ENCODE measurements around the gene TSHZ2.

The TSHZ2 gene

DNA sequence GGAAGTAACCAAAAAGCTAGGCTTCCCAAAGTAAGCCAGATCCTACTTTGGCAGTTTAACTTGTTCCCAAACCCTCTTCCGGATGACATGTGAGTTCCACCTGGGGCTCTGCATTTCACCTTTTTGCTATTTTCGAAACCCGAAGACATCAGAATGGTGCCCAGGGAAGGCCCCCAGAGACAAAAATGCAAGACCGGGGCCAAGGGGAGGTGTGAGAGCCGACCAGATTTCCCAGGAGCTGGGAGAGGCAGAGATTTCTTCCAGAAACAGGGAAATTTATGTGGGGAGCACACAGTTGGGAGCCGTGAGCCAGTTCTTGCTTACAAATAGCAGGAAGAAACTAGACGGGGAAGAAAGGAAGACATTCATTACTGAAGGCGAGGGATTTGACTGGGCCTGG, 411.8 kb downstream of the TSHZ2 start:
- no peak for DNase-seq (ENCODE audit: low spot score)

- DNase-seq (ENCODE audit: low spot score) = no peak
Observed at GRCh38 chr20:53384392-53384791, 412.2 kb downstream of the TSHZ2 start.

- DNase-seq (ENCODE audit: low spot score) = no peak
Observed at GRCh38 chr20:53385941-53386767, 414.0 kb downstream of the TSHZ2 start.

DNA sequence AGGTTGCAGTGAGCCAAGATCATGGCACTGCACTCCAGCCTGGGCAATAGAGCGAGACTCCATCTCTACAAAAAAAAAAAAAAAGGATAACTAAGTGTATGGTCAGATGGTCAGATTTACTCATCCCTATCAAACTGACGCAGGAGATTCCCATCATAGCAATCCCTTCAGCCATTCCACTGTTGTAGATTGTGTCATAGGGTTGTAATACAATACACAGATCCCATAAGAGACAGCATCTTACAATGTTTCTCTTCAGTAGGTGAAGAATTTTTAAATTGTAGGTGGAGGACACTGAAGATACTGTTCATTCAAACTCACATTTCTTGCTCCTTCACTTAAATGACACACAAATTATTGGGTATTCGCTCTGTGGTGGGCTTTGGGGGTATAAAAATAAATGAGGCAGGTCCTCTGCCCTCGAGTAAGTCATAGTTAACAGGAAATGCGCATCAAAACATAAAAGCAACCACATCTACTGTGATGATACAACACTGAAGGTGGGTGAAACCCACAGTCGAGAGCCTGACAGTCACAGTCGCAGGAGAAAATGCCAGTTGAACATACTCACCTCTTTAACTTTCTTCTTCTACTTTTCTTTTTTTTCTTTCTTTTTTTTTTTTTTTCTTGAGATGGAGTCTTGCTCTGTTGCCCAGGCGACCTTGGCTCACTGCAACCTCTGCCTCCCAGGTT, 416.0 kb downstream of the TSHZ2 start:
- DNase-seq (ENCODE audit: low spot score) = no peak

DNA sequence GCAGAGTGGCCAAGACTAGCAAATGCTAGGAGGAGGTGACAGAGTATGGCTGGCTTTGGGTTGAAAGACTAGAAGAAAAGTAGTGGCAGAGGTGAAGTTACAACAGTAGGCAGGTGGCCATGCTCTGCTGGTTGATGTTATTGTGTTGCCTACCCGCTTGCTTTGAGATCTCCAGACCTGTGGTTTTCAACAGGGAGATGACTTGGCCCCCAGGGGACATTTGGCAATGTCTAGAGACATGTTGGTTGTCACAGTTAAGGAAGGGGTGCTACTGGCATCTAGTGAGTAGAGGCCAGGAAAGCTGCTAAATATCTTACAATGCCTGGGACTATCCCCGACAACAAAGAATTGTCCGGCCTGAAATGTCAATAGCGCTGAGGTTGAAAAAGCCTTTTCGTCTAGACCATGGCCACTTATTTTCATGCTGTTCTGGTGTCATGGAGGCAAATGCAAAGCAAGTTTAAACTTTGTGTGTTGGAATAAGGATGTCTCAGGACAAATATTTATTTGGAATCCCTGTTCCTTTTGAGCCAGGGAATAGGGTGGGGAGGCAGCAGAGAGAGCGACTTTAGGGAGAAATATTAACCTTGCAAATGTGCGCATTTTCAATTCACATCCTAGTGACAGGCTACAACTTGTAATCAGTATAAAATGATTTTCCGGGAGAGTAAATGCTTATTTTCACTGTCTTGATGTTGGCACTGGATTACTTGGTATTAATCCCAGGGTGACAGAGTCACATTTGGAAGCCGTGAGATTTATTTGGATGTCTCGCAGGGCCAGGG, 417.6 kb downstream of the TSHZ2 start:
- DNase-seq (ENCODE audit: low spot score) = no peak

GRCh38 chr20:53390770-53391169, 418.6 kb downstream of the TSHZ2 start:
- no peak for DNase-seq (ENCODE audit: low spot score)

DNA sequence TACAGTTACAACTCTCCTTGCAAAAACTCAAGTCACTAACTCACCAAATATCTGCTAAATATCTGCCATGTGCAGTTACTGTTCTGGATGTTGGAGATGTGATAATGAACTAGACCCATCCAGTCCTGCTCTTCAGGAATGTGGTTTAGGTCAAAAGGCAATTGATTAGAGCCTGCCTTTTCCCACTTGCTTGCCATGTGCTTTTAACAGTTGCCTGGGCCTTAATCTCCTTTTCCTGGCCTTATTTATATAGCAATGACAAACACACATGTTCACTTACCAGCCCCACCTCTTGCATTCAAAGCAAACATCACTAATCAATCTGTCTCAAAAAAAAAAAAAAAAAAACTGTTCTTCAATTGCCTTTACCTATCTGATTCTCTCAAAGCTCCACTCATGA, 422.3 kb downstream of the TSHZ2 start:
- DNase-seq (ENCODE audit: low spot score) = no peak

DNA sequence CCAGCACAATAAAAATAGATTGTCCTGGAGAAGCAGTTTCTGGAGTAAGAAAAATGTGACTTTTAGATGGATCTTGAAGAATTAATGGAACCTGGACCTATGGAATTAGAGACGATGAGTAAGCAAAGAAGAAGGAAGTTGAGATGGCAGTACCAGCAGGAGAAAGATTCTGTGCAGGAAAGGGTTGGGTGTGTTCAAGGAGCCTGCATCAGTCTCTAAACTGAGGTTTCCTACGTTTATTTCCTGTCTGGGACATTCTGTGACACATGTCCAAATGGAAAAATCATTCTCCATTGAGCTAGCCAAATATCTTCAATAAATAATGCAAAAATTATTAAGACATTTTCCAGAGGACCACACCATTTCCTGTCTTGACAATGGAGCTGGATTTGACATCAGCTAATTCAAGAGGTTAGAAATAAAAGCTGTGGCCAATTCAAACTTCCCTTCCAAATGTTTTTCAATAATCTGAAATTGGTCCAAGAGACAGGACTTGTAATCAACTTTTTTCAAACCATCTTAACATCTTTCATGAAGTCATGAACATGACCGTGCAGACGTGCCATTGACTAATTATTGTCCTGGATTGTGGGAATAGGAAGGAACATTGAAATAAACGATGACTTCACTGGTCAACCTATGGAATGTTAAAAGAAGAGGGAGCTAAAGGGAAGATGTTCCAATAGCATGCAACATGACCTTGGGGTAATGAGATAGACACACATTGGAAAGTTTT, 423.2 kb downstream of the TSHZ2 start:
- no peak for DNase-seq (ENCODE audit: low spot score)

DNA sequence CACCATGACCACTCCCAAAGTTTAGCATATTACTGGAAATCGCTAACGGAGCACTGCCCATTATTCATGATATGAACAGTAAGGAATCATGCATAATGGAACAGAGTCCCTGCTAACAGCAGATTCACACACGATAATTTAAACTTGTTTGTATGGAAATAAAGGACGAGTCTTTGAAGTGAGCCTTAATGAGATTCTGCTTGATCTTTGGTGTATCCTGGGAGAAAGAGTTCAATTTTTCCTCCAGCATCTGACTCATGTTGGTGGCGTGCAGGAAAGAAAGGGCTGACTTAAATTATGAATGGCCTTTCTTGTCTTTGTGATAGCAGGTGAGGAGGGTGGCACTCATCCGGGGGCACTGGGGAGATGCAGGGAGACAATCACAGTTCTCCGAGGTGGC, 426.9 kb downstream of the TSHZ2 start:
- peak; percentile 59 for DNase-seq (ENCODE audit: low spot score)

- peak; percentile 18 for DNase-seq (ENCODE audit: low spot score)
Observed at GRCh38 chr20:53399592-53400335, 427.6 kb downstream of the TSHZ2 start.

DNA sequence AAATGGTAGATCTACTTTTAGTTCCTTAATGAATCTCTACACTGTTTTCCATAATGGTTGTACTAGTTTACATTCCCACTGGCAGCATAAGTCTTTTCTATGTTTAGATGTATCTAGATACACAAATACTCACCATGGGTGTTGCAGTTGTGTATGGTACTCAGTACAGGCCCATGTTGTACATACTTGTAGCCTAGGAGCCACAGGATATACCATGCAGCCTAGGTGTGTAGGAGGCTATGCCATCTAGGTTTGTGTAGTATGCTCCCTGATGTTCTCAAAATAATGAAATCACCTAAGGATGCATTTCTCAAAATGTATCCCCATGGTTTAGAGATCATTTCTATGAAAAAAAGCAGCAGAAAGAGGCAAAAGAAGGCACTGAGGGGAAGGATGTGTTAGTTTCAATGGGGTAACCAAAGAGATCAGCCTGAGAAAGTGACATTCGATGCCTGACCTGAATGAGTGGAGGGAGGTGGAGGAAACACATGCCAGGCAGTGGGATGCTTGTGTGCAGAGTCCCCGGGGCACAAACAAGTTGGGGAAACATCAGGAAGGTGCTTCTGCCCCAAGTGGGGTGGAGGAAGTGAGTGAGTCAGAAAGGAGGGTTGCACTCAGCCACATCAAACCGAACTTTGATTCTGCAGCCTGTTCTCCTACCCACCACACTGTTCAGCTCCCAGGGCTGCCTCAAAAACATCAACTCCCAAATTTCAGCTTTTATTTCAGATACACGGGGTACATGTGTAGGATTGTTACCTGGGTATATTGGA, 430.3 kb downstream of the TSHZ2 start:
- DNase-seq (ENCODE audit: low spot score) = no peak

GRCh38 chr20:53403029-53403428, 430.9 kb downstream of the TSHZ2 start:
- no peak for DNase-seq (ENCODE audit: low spot score)

DNA sequence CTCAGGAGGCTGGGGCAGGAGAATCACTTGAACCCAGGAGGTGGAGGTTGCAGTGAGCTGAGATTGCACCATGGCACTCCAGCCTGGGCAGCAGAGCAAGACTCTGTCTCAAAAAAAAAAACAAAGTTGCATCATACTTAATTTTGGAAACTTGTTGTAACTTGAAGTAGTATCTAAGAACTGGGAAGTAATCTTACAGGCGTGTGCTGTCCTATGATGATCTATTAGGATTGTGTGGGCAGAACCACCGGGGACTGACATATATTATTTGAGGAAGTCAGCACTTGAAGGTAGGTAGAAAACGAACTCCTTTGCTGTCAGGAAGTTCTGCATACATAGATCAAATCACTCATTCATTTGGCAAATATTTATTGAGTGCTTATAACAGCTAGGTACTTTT, 433.0 kb downstream of the TSHZ2 start:
- DNase-seq (ENCODE audit: low spot score) = no peak

DNA sequence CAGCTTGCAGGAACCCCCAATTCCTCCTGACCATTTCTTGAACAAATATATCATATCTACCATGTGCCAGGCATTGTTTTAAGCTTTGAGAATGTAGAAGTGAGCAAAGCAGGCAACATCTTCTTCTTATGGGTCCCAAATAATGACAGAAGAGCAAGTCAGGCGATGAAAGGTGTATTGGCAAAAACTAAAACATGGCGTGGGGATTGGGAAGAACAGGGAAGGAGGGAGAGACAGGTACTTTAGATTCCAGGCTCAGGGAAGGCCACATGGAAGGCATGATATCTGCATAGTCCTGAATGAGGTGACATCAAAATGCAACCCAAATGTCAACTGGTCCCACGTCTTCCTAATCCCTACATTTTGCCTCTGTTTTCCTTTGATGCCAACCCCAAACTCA, 434.4 kb downstream of the TSHZ2 start:
- no peak for DNase-seq (ENCODE audit: low spot score)

DNA sequence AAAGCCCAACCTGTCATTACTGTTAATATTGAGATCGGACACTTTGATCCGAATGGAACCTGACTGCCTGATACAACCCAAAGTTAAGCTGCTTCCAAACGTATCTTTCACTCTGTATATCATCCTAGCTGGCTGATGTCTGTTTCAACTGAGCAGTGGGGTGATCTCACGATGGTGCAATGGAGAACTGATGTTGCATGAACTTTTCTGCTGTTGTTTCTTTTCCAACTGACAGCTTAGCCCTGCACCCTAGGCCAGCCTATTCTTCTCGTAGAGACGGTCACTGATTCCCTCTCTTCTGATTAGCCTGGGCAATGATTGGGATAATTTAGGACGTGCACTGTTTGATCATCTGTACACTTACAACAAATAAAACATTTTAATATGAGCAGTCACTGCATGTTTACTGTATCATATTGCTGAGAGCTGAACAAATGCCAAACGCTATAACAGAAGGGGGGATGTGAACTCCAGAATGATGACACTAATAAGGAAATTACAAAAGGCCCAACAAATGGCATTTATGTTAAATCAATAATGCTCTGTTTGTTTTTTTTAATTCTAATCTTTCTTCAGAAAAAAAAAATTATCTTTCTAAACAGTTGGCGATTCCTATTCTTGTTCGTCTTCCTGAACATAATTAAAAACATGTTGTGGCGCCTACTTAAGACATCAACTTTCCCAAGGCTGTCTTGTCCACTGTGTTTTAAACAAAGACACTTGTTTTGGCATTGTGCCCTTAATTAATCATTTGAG, 436.7 kb downstream of the TSHZ2 start:
- no peak for DNase-seq (ENCODE audit: low spot score)

DNA sequence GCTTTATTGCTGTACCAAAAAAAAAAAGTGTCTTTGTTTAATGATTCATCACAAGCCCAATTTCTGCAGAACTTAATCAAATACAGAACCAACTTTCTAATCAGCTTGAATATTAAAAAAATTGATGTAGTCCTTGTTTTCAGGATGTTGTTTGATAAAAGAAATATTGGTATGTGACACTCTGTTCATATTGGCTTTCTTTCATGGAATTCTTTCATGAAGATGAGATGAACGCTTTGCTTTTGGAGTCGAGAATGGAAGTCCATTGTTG, 437.2 kb downstream of the TSHZ2 start:
- DNase-seq (ENCODE audit: low spot score) = no peak

- DNase-seq (ENCODE audit: low spot score) = no peak
Observed at GRCh38 chr20:53411129-53411528, 439.0 kb downstream of the TSHZ2 start.

GRCh38 chr20:53411891-53412290, 439.7 kb downstream of the TSHZ2 start:
- no peak for DNase-seq (ENCODE audit: low spot score)

- DNase-seq (ENCODE audit: low spot score) = no peak
Observed at GRCh38 chr20:53412577-53413185, 440.5 kb downstream of the TSHZ2 start.

DNA sequence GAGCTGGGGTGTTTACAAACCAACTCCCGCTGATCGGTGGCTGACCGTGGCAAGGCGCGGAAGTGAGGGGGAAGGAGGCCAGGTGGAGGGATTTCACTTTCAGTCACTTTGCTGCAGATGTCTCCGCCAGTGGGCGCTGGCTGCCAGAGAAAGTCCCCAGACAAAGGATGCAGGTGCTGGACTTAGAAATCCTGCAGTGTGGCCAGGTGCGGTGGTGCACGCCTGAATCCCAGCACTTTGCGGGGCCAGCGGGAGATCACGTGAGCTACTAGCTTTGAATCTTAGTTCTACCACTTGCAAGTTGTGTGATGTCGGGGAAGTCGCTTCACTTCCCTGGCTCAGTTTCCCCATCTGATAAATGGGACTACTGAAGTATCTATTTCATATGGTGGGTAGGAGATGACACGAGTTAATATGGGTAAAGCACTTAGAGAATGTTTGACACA, 441.1 kb downstream of the TSHZ2 start:
- peak; percentile 66 for DNase-seq (ENCODE audit: low spot score)

All from SW480 (cell line).